GM13977 (cell line): ENCODE results near the gene LIN37.

Source experiments
- DNase-seq: peaks from one replicate; pipeline ENCODE4 v3.0.0; 2012; ENCODE audit warnings: low spot score
- in situ Hi-C: fragments of 300-500 bp; cut with MboI; formaldehyde crosslinking; loops from one replicate; pipeline ENCODE4 v1.12.0; 2022; ENCODE audit warnings: low sequenced_read_pairs, low pct_unique_long_range_greater_than_20kb, mixed read lengths, inconsistent platforms; ENCODE audit not compliant: unreplicated experiment
- TF ChIP-seq, protein P1 (sequence below): IDR thresholded peaks from 2 replicates; pipeline ENCODE4 v1.5.1; 2012; ENCODE audit warnings: mild to moderate bottlenecking, control low read depth; ENCODE audit not compliant: insufficient read depth; ENCODE audit errors: extremely low read depth, missing control alignments

The LIN37 gene

GRCh38 chr19:35755131-35755549 is 6.8 kb downstream of the LIN37 start:
- in situ Hi-C loops = no loop called here
- TF ChIP-seq, protein P1, sequence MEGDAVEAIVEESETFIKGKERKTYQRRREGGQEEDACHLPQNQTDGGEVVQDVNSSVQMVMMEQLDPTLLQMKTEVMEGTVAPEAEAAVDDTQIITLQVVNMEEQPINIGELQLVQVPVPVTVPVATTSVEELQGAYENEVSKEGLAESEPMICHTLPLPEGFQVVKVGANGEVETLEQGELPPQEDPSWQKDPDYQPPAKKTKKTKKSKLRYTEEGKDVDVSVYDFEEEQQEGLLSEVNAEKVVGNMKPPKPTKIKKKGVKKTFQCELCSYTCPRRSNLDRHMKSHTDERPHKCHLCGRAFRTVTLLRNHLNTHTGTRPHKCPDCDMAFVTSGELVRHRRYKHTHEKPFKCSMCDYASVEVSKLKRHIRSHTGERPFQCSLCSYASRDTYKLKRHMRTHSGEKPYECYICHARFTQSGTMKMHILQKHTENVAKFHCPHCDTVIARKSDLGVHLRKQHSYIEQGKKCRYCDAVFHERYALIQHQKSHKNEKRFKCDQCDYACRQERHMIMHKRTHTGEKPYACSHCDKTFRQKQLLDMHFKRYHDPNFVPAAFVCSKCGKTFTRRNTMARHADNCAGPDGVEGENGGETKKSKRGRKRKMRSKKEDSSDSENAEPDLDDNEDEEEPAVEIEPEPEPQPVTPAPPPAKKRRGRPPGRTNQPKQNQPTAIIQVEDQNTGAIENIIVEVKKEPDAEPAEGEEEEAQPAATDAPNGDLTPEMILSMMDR = no peak
- DNase-seq = no peak

DNA sequence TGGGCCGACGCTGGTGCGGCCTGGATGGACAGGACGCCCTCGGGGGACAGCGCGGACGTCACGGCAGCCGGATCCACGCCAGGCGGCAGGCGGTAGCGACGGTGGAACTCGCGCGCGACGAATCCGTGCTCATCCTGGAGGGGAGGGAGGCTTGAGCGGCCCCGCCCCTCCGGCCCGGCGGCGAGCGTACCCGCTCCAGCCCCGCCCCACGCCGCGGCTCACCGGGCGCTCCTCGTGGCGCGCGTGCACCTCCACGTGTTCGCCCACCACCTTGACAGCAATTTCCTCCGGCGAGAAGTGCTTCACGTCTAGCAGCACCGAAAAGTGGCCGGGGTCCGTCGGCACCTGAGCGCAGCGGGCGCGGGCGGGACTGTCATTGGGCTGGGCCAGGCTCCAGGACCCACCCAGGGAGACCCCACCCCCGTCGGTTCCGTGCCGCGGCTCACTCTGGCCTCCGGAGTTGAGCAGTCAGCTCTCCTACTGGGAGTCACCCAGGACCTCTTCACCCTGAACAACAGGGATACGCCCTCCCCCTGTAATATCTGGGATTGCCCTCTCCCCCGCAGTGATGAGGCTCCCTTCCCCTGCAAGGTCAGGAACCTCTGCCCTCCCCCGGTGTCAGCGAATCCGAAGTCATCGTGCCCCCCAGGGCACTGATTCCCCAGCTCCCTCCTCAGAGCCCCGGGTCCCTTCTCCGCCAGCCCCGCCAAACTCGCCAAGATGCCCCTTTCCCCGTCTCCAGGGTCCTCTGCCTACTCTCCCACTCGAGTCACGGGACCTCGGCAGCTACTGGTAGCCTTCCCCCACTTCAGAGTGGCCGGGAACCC is 7.4 kb downstream of the LIN37 start:
- in situ Hi-C loops = no loop called here
- TF ChIP-seq, protein P1 = no peak
- no peak for DNase-seq

DNA sequence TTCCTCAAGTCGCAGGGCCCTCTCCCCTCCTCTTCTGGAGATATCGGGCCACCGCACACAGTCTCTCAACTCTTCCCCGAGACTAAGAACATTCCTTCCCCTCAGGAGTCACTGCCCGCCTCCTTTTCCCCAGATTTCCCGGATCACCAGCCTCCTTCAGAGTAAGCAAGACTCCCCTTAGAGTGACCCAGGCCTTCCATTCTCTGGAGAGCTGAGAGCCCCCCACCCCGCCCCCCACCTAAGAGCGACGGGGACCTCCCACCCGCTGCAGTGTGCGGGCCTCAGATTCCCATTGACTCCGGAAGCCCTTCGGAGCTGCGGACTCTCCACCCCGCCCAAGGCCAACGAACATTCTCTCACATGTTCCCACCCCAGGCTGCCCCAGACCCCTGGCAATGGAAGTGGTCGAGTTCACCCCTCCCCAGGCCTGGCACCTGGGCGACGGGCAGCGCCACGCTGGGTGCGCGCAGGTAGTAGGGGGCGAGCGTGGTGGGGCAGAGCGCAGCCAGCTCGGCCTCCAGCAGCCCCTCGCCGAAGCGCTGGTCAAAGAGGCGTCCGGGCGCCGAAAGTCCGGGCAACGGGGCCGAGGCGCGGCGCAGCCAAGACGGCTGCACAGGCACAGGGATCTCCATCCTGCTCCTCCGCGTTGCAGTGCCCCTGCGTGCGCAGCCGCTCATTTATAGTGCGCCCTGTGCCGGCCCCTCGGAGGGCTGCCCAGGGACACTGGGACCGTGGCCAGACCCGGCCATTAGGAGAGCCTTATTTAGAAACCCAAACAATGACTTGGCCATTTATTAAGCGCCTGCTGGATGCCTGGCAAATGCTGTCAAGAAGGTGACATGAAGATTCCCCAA is 8.2 kb downstream of the LIN37 start, which contains the start of gene HSPB6:
TSS of gene HSPB6 (minus strand) at position 653 of the 854 bp plus-strand sequence. CDS start at position 632, 21 bp downstream.
- TF ChIP-seq, protein P1 = no peak
- DNase-seq = no peak
- in situ Hi-C loops = no loop called here

DNA sequence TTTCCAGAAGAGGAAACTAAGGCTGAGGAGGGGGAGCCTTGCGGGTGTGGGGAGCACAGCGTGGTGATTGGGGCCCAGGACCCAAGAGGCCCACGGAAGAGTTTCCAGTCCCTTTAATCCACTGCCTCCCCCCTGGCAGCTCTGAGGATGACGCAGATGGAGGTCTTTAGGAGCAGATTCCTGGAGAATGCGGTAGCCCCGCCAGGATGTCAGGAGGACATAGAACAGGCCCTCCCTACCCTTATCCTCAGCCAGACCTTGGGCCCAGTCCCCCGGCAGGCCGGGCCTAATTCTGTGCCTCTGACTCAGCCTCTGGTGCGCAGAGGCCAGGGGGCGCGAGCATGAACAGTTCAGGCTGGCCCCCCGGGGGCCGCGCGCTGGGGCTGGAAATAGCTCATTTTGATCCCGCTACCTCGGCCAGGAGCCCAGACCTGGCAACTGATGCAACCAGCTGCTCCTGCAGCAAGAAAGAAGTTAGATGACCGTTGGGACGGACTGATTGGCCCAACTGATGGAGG is 8.9 kb downstream of the LIN37 start:
- DNase-seq = no peak
- TF ChIP-seq, protein P1 = no peak
- in situ Hi-C loops = no loop called here

DNA sequence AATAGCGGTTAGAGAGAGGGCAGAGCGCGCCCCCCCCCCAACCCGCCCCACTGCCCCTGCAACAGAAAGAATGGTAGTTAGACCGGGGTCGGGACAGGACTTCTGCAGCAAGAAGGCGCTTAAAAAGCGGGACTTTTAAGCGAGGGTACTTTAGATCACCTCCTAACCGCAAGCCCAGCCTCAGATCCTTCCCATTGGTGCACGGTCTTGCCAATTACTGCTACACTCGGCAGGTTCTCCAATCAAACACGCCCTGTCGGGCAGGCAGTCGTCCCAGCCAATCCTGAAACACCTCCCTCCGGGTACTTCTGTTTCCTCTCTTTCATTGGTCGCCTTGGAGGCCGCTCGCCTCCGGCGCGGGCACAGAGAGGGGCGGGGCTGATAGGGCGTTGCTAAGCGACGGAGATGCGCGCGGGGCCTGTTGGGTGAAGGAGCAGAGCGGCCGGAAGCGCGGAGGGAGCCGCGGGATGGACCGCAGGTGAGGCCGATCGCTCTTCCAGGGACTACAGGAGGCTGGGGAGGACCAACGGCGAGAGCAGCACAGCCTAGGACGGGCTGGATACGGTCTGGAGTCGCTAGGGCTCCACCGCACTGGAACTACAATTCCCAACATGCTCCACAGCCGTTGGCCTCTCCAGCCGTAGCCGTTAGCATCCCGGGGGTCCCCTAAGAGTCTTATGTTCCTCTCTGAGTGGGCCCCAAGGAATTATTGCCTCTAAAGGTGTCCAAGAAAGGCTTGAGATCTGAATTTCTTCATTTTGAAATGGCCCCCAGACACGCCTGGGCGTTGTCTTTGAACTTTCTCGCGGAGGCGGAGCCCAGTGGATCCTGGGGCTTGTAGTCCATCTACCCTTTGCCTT is 9.6 kb downstream of the LIN37 start, which contains the start of gene PROSER3:
TSS of gene PROSER3 (plus strand) at position 428 of the 860 bp plus-strand sequence. CDS start at position 468, 40 bp downstream.
- TF ChIP-seq, protein P1 = no peak
- peak; percentile 98 for DNase-seq
- in situ Hi-C loops = no loop called here
